HG03095 (cell line): ENCODE measurements around the gene DNAJC22.
"Not testable (repeated sequence)": the region's sequence is repeated elsewhere in the genome, so short reads cannot be mapped to it uniquely, and the experiment has no call there.

ENCODE experiments used
- ATAC-seq: cut with Tn5 transposase; IDR thresholded peaks from one replicate; pipeline ENCODE4 v1.9.1; 2021; ENCODE audit warnings: moderate library complexity; ENCODE audit not compliant: unreplicated experiment

DNAJC22 gene

DNA sequence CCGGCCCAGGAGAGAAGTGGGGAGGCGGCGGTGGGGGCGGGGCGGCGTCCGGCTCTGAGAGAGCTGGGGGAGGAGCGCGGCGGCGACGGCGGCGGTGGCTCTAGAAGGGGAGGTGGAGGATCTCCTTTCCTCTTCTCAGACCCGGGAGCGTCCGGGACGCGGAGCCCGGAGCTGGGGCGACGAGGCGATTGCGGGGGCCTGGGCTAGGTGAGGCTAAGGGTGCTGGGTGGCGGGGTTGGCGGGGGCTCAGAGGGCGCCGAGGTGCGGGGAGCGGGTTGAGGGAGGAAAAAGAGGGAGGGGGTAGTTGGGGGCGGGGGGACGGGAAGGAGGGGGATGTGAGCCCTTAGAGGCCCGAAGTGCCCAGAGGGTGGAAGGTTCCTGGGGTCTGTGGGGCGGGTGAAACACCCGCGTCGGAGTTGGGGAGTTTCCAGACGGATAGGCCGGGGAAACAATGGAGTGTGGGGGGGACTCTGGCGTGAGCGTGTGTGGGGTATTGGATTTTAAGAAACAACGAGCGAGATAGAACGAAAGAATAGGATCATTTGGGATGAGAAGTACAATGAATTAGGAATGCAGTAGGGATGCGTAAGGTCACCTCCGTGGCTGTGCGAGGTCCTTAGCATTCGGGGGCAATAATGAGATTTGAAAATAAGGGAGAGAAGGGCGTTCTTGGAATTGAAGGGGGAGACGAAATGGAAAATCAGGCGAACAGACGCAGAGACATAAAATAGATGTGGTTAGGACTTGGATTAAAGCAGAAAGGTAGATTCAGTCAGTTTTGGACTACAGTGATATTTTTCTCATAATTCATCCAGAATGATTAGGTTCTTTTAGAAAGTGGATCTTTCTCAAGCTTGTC is 20.9 kb downstream of the DNAJC22 start, which contains the start of gene SPATS2:
Gene SPATS2, plus strand, starts transcription at position 82 of the 859 bp plus-strand sequence. CDS start 93,551 bp downstream, outside the sequence.
- ATAC-seq = no peak

DNA sequence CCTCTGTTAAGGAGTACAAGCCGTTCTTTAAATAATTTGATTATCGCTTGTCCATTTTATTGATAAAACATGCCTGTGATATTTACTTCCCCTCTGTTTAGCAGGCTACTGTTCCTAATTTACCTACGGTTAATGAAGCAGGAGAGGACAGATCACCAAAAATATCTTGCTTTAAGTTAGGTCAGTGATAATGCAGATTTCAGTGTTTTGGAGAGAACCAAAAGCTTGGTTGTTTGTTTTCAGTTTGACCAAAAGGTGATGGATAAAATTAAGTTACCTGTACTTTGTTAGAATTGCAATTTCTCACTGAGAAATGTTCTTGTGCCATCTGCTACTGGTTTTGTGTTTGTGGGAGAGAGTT is 21.5 kb downstream of the DNAJC22 start:
- no peak for ATAC-seq

DNA sequence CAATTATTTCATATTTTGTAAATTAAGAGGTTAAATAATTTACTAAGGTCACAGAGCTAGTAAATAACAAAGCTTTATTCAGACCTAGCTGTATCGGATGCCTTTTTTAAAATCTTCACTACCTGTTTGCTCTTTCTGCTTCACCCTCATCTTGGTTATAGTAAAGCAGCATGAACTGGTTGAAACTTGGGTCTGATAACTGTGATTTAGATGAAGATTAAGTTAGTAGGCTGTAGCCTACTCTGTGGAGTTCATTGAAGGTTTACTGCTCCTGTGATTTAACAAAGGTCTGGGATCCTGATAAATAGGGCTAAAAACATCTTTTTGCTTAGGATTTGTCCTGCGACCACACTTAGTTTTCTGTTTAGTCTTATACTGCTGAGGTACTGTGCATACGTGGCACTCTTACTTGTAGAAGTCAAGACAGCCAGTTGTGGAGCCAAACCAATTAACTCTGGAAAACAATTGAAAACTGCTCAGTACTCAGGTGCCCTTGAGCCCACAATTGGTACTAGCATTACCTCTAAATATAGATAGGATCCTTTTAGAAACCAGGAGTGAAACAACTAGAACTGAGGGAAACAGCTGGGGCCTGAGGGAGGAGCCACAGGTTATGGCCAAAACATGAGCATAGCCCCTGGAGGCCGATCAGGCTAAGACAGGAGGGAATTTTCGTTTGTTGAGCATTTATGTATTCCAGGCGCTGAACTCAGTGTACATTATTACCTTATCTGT is 22.9 kb downstream of the DNAJC22 start:
- peak; percentile 57 for ATAC-seq

DNA sequence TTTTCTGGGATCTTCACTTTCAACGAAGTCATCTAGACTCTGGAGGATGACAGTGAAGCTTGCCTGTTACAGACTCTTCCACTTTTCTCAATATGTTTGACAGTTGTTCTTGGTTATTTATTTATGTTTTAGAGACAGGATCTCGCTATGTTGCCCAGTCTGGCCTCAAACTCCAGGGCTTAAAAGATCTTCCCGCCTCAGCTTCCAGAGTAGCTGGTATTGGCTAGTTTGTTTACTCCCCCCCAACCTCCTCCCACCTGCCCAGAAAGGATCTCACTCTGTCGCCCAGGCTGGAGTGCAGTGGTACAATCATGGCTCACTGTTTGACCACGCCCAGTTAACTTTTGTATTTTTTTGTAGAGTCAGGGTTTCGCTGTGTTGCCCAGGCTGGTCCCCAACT is 23.9 kb downstream of the DNAJC22 start:
- ATAC-seq = no peak

DNA sequence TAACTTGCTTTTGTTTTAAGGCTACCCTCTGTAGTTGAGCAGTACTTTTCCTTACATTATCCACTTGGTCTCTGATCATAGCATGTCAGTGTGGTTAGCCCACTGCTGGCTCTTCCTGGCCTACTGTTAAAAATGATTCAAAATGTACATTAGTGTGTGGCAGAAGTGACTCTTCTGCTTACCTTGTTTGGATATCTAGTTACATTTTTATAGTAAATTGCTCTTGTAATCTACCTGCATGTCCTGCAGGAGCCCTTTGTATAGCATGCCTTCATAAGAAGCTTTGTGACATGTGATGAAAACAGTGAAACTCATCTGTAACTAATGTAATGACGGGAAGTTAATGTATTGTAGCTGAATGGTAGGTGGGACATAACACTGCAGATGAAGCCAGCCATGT is 28.7 kb downstream of the DNAJC22 start:
- no peak for ATAC-seq

DNA sequence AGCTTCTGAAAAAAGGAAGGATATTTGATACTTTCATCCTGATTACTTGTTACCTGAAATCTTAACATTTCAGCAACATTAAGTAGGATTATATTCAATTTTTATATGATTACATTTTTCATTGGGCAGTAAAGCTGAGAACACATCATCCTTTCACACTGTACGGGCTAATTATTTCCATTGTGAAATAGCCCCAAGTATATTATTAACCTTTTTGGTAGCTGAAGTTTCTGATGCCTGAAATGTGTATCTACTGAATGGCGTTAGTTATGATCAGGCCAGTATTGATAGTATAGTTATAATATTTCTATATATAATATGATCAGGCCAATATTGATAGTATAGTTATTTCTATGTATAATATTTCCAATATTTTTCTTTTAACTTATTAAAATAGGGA is 30.7 kb downstream of the DNAJC22 start:
- ATAC-seq = no peak

DNA sequence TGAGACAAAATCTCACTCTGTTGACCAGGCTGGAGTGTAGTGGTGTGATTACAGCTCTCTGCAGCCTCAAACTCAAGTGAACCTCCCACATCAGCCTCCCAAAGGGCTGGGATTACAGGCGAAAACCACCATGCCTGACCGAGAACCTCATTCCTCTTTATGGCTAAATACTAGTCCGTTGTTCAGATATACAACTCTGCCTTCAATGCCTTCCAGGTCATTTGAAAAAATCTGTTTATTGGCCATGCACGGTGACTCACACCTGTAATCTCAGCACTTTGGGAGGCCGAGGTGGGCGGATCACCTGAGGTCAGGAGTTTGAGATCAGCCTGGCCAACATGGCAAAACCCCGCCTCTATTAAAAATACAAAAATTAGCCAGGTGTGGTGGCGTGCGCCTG is 33.5 kb downstream of the DNAJC22 start:
- ATAC-seq = not testable (repeated sequence)

DNA sequence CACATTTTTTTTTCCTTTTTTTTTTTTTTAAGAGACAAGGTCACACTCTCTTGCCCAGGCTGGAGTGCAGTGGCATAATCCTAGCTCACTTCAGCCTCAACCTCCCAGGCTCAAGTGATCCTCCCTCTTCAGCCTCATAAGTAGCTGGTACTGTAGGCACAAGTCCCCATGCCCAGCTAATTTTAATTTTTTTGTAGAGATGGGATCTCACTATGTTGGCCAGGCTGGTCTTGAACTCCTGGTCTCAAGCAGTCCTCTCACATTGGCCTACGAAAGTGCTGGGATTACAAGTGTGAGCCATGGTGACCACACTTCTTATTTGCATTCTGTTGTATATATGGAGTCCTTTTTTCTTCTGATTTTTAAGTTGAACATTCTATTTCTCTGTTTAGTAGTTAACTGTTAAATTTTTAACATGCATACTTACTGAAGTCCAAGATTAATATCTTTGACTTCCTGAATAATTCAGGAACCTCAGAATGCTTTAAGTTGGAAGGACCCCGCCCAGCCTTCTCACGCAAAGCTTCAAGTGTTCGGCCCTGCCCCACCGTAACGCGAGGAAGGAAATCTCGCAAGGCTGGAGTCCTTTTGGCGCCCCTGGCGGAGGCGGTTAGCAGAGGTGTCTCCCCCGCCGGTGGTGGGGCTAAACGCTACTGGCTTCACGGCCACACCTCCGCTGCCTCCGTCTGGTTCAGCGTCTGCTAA is 42.1 kb downstream of the DNAJC22 start:
- no peak for ATAC-seq

DNA sequence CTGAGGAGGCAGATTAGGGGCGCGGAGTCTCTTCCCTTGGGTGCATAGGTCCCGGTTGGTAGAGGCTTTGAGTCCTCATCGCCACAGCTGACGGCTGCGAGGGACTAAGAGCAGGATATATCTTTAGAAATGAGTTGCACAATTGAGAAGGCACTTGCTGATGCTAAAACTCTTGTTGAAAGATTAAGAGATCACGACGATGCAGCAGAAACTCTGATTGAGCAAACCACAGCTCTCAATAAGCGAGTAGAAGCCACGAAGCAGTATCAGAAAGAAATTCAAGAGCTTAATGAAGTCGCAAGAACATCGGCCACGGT is 42.7 kb downstream of the DNAJC22 start:
- no peak for ATAC-seq

DNA sequence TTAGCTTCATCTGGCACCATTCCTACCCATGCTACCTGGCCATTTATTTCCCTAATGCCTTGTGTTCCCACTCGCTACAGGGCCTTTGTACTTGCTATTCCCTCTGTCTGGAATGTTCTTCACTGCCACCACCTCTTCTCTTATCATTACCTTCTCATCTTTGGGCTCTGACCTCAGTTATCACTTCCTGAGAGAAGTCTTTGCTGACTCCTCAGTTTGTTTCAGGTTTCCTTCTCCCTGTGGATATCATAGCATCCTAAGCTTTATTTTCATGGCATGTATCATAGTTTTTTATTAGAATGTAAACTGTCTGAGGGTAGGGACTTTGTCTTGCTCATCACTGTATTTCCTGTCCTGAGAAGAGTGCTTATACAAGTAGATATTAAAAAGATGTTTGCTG is 50.3 kb downstream of the DNAJC22 start:
- ATAC-seq = no peak

DNA sequence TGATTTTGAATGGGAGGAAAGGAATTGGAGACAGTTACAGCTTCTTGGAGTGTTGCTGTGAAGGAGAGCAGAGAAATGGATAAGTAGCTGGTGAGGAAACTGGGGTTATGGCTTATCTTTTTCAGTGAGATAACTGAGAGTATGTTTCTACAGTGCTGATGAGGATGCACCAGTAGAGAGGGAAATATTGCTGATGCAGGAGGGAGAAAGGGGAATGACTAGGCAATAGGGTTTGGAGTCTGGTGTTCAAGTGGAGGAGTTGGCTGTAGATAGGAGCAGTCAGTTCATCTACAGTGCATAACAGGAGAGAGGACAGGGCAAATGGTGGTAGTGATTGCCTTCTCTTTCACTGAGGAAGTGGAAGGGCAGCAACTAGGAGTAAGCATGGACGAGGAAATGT is 53.6 kb downstream of the DNAJC22 start:
- ATAC-seq = no peak
